Measurements from ENCODE around the gene MCL1.

DNA sequence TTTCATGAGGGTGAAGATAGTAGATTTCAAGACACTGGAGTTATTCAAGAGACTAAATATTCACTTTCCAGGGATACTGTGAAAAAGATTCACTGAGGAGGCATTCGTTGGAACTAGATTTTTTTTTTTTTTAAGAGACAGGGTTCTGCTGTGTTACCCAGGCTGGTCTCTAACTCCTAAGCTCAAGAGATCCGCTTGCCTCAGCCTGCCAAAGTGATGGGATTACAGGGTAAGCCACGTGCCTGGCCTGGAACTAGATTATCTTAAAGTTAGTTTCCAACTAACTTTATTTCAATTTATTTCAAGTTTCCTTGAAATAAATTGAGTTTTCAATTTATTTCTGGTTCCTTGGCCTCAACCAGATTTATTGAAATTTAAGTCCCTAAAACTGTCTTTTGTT lies 24.3 kb upstream of the MCL1 start:
- TF ChIP-seq, protein P1, sequence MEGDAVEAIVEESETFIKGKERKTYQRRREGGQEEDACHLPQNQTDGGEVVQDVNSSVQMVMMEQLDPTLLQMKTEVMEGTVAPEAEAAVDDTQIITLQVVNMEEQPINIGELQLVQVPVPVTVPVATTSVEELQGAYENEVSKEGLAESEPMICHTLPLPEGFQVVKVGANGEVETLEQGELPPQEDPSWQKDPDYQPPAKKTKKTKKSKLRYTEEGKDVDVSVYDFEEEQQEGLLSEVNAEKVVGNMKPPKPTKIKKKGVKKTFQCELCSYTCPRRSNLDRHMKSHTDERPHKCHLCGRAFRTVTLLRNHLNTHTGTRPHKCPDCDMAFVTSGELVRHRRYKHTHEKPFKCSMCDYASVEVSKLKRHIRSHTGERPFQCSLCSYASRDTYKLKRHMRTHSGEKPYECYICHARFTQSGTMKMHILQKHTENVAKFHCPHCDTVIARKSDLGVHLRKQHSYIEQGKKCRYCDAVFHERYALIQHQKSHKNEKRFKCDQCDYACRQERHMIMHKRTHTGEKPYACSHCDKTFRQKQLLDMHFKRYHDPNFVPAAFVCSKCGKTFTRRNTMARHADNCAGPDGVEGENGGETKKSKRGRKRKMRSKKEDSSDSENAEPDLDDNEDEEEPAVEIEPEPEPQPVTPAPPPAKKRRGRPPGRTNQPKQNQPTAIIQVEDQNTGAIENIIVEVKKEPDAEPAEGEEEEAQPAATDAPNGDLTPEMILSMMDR (CRISPR knock-in tag; IDR thresholded peaks at IDR 0.05): no peak
- TF ChIP-seq FOXA1 (IDR thresholded peaks at IDR 0.05) (no peak), FOXA1 (CRISPR knock-in tag; IDR thresholded peaks at IDR 0.05) (no peak), MZF1 (CRISPR knock-in tag; IDR thresholded peaks at IDR 0.05; ENCODE audit: borderline replicate concordance) (no peak), ZNF660 (CRISPR knock-in tag; IDR thresholded peaks at IDR 0.05; ENCODE audit: borderline replicate concordance, low read depth) (no peak), PRPF4 (IDR thresholded peaks at IDR 0.05; ENCODE audit: low read depth, low read length, poor library complexity, severe bottlenecking) (no peak), CHD2 (IDR thresholded peaks at IDR 0.05; ENCODE audit: low read depth, low read length) (no peak)
